NB4 (cell line): ENCODE results near the gene GOLGA1.
"Not testable (repeated sequence)": the region's sequence is repeated elsewhere in the genome, so short reads cannot be mapped to it uniquely, and the experiment has no call there.

Experiments used
- DNase-seq: peaks from one replicate; pipeline ENCODE4 v3.0.0; 2010; ENCODE audit warnings: low read depth
- H3K4me3 ChIP-seq: one replicate; pipeline ENCODE4 v1.5.1; 2011; ENCODE audit warnings: mild to moderate bottlenecking, low read depth, low read length, moderate library complexity
- MYC ChIP-seq: IDR thresholded peaks from 2 replicates; pipeline ENCODE4 v1.6.1; 2011; ENCODE audit warnings: low read depth, low read length
- POLR2A ChIP-seq: IDR thresholded peaks from 2 replicates; pipeline ENCODE4 v1.6.1; 2011; ENCODE audit warnings: mild to moderate bottlenecking; ENCODE audit not compliant: insufficient read length; ENCODE audit errors: extremely low read depth
- TF ChIP-seq, protein P1 (sequence below): IDR thresholded peaks from one replicate; pipeline ENCODE4 v1.5.1; 2012; ENCODE audit warnings: low read depth, low read length
- TF ChIP-seq, protein P2 (sequence below): IDR thresholded peaks from 2 replicates; pipeline ENCODE4 v1.6.1; 2011; ENCODE audit warnings: low read depth, low read length

Gene GOLGA1

DNA sequence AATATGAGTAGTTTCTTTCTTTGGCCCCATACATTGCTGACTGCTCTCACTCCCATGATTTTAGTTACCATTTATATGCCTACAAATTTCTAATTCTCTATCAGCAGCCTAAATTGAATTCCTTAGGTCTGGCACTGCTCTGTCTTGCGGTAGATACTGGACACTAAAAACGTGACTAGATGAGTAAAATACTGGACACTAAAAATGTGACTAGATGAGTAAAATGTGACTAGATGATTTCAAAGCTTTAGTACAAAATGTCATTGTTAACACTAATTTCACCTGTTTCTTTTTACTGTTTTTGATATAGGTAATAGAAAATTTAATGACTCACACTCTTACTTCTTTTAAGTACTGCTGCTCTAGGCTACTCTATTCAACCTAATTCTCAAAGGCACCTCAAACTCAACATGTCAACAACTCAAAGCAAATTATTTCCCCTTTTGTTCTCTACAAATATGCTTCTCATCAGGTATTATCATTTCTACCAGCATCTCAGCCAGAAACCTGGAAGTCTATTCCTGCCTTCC is 31.4 kb upstream of the GOLGA1 start:
- DNase-seq: no peak
- TF ChIP-seq, protein P1, sequence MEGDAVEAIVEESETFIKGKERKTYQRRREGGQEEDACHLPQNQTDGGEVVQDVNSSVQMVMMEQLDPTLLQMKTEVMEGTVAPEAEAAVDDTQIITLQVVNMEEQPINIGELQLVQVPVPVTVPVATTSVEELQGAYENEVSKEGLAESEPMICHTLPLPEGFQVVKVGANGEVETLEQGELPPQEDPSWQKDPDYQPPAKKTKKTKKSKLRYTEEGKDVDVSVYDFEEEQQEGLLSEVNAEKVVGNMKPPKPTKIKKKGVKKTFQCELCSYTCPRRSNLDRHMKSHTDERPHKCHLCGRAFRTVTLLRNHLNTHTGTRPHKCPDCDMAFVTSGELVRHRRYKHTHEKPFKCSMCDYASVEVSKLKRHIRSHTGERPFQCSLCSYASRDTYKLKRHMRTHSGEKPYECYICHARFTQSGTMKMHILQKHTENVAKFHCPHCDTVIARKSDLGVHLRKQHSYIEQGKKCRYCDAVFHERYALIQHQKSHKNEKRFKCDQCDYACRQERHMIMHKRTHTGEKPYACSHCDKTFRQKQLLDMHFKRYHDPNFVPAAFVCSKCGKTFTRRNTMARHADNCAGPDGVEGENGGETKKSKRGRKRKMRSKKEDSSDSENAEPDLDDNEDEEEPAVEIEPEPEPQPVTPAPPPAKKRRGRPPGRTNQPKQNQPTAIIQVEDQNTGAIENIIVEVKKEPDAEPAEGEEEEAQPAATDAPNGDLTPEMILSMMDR: no peak
- TF ChIP-seq, protein P2, sequence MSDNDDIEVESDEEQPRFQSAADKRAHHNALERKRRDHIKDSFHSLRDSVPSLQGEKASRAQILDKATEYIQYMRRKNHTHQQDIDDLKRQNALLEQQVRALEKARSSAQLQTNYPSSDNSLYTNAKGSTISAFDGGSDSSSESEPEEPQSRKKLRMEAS: no peak
- TF ChIP-seq MYC (no peak), POLR2A (no peak)
- no peak overlapping the region for H3K4me3 ChIP-seq

DNA sequence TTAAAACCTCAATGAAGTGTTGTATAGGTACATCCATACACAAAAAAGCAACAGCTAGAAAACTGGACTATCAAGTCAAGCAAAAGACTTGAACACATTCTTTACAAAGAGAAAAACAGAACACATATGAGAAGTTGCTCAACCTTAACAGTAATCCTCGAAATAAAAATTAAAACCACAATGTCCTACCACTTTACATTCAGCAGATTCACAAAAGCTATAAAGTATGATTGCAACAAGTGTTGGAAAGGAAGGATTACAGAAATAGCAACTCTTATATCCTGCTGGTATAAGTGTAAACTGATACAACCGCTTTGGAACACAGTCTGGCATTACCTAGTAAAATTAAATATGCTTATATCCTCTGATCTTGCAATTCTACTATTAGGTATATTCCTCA is 28.5 kb upstream of the GOLGA1 start:
- H3K4me3 ChIP-seq: no peak overlapping the region
- TF ChIP-seq, protein P1: no peak
- TF ChIP-seq MYC (no peak), POLR2A (no peak)
- TF ChIP-seq, protein P2: no peak
- DNase-seq: peak; percentile 45

DNA sequence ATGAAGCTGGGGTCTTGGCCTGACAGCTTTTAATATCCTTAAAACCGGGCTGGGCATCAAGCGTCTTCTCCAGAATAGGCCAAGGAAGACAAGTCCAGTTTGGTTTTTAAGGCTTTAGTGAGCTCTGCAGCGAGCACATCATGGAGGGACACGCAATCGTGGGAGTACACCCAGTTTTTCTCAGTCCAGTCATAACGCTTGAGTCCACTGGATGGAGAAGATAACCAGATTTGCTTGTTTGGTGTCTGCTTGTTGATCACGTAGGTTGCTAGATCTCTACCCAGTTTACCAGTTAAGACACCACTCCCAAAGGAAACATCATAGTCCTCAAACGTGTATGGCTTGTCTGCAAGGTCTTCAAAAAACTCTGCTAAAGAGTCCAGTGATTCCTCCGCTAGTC is 27.4 kb upstream of the GOLGA1 start:
- TF ChIP-seq, protein P1: no peak
- TF ChIP-seq POLR2A: no peak
- TF ChIP-seq MYC: no peak
- TF ChIP-seq, protein P2: no peak
- no peak for DNase-seq
- no peak overlapping the region for H3K4me3 ChIP-seq

DNA sequence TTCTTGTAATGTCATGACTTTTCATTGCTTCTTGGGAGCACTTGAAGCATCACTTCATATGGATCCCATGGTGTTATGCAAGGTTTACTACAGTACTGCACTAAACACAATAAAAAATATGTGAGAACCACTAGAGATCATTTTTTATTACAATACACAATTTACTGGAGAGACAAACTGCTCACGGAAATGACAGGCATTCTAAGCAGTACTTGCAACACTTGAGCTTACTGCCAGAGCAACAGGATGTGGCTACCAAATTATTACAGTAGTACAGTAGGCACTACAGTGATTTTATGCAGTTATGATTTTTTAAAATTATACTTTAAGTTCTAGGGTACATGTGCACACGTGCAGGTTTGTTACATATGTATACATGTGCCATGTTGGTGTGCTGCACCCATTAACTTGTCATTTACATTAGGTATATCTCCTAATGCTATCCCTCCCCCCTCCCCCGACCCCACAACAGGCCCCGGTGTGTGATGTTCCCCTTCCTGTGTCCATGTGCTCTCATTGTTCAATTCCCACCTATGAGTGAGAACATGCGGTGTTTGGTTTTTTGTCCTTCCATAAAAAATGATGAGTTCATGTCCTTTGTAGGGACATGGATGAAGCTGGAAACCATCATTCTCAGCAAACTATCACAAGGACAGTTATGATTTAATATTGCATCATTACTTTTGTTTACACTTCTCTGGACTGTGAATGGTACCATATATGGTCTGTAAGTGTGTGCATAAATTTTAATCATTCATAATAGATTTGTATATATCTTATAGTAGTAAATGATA is 25.1 kb upstream of the GOLGA1 start:
- DNase-seq: peak; percentile 64
- H3K4me3 ChIP-seq: not testable (repeated sequence)

DNA sequence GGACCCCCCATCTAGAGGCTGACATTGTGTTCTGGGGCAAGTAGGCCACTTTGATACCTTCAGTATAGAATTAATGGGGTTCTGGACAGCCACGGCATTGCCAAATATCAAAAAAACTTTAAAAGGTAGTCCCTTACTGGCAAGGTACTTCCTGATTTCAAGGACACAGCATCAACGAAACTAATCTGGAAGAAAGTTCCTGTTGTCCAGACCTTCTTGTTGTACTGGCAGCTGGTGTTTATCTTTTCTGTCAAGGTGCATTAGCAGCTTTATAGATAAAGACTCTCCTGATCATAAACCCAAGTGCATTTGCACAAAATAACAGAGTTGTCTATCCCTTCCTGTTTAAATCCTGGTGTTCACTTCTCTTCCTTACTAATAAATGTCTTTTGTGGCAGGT is 23.7 kb upstream of the GOLGA1 start:
- no peak overlapping the region for H3K4me3 ChIP-seq
- peak; percentile 8 for DNase-seq
- TF ChIP-seq, protein P2: no peak
- no peak for TF ChIP-seq POLR2A
- TF ChIP-seq, protein P1: no peak
- TF ChIP-seq MYC: no peak

DNA sequence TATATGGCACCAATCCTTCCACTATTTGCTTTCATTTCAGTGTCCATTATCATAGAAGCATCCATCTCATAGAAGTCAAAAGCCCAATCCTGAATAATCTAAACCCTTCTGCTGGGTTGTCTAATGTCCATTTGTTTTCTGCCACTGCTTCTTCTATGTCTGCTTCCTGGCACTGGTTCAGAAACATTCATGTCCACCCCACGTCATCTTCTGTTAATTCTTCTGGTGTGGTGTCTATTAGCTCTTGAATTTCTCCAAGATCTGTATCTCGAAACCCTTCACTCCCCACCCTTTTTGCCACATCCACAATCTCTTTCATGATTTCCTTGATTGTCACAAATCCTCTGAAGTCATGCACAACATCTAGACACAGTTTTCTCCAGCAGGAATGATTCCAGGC is 23.2 kb upstream of the GOLGA1 start:
- no peak for DNase-seq
- TF ChIP-seq POLR2A: no peak
- no peak for TF ChIP-seq MYC
- TF ChIP-seq, protein P2: no peak
- TF ChIP-seq, protein P1: no peak
- H3K4me3 ChIP-seq: no peak overlapping the region
